Endothelial cell of umbilical vein (primary cell): ENCODE data around the gene L3MBTL4. TPM values are rescaled to one million over a fixed set of nuclear protein-coding genes. Genes with fewer than 3 reads are reported as not detected.

Source experiments
- BruUV-seq: library from RNA; stranded (reverse); fragments of 400-500 nt; replicated peaks from 2 replicates; lab custom pipeline; 2021; lab: Mats Ljungman, UMichigan
- CTCF ChIA-PET: fragments of 300-600, 350-600 bp; sonication (Branson Sonifier 250); formaldehyde crosslinking; loops from one replicate; lab custom pipeline; 2021; ENCODE audit warnings: antibody characterized with exemption, inconsistent platforms; lab: Charles Lee
- POLR2A ChIA-PET: fragments of 300-600, 350-600 bp; sonication (Branson Sonifier 250); formaldehyde crosslinking; loops from one replicate; lab custom pipeline; 2021; ENCODE audit warnings: antibody characterized with exemption, inconsistent platforms; lab: Charles Lee
- DNase-seq: peaks from one replicate; pipeline ENCODE4 v3.0.0-alpha.2; 2011; ENCODE audit warnings: low read depth, low spot score
- FAIRE-seq: peaks from 2 replicates; lab custom pipeline; 2011; peaks lifted over from hg19 to GRCh38; lab: Jason Lieb, UNC
- H2AFZ ChIP-seq: 2 replicates; pipeline ENCODE4 v1.6.0; 2012; ENCODE audit warnings: low read depth, low read length, control low read depth, inconsistent platforms
- H3K27ac ChIP-seq: 2 replicates; pipeline ENCODE4 v1.5.1; 2011; ENCODE audit warnings: low read depth, mild to moderate bottlenecking, control low read depth, low read length, moderate library complexity; ENCODE audit not compliant: insufficient read depth
- H3K27me3 ChIP-seq, 2 experiments: 2 replicates each; pipeline versions ENCODE4 v1.6.0 to v1.6.1; 2011; ENCODE audit warnings: low read length in 2 of 2, mixed read lengths in 1 of 2; ENCODE audit not compliant: control insufficient read depth in 2 of 2, insufficient read depth in 2 of 2
- H3K36me3 ChIP-seq, 2 experiments: 2 replicates in 1 of 2; 3 replicates in 1 of 2; pipeline ENCODE4 v1.5.1; 2011; ENCODE audit warnings: low read length in 2 of 2, mild to moderate bottlenecking in 1 of 2, moderate library complexity in 1 of 2; ENCODE audit not compliant: control insufficient read depth in 2 of 2, insufficient read depth in 2 of 2; ENCODE audit errors: extremely low read depth in 1 of 2
- H3K4me1 ChIP-seq: 3 replicates; pipeline ENCODE4 v1.5.1; 2011; ENCODE audit warnings: mild to moderate bottlenecking, low read length; ENCODE audit not compliant: control insufficient read depth, insufficient read depth; ENCODE audit errors: extremely low read depth
- H3K4me2 ChIP-seq: 2 replicates; pipeline ENCODE4 v1.6.1; 2011; ENCODE audit warnings: low read length, control low read depth, mixed read lengths; ENCODE audit not compliant: insufficient read depth
- H3K4me3 ChIP-seq, 3 experiments: fragments of 200-600 bp in 1 of 3; sonication (generic), shearing (Covaris generic) in 1 of 3; replicated peaks in 1 of 3; 2 replicates each; pipeline ENCODE4 v1.5.1; 2011 to 2016; ENCODE audit warnings: control low read depth in 3 of 3, low read length in 3 of 3, mild to moderate bottlenecking in 2 of 3, inconsistent platforms in 1 of 3, low read depth in 1 of 3, moderate library complexity in 1 of 3; ENCODE audit not compliant: insufficient read depth in 1 of 3
- H3K79me2 ChIP-seq: 2 replicates; pipeline ENCODE4 v1.6.0; 2012; ENCODE audit warnings: low read length, inconsistent platforms; ENCODE audit not compliant: control insufficient read depth, insufficient read depth
- H3K9ac ChIP-seq: replicated peaks from 2 replicates; pipeline ENCODE3; 2011; ENCODE audit warnings: low read length, control low read depth; ENCODE audit not compliant: insufficient read depth; ENCODE audit errors: extremely low read depth
- H3K9me1 ChIP-seq: replicated peaks from 3 replicates; pipeline ENCODE4 v1.6.0; 2011; ENCODE audit warnings: mild to moderate bottlenecking, low read length; ENCODE audit not compliant: control insufficient read depth, insufficient read depth; ENCODE audit errors: extremely low read depth
- H3K9me3 ChIP-seq: replicated peaks from 2 replicates; pipeline ENCODE4 v1.5.1; 2012; ENCODE audit warnings: low read length, inconsistent platforms; ENCODE audit not compliant: control insufficient read depth, insufficient read depth
- H4K20me1 ChIP-seq: replicated peaks from 2 replicates; pipeline ENCODE3; 2011; ENCODE audit warnings: mild to moderate bottlenecking, low read length; ENCODE audit not compliant: control insufficient read depth, insufficient read depth; ENCODE audit errors: extremely low read depth
- CTCF ChIP-seq, 2 donors: IDR thresholded peaks; 1 replicate in 1 of 2; 2 replicates in 1 of 2; pipeline ENCODE4 v1.5.1; 2011; ENCODE audit warnings: low read length in 2 of 2, mild to moderate bottlenecking in 2 of 2, moderate library complexity in 2 of 2, control low read depth in 1 of 2, inconsistent platforms in 1 of 2, low read depth in 1 of 2; ENCODE audit not compliant: insufficient read depth in 1 of 2; ENCODE audit errors: extremely low read depth in 1 of 2
- EZH2 ChIP-seq: IDR thresholded peaks from 2 replicates; pipeline ENCODE4 v1.6.1; 2012; ENCODE audit warnings: borderline replicate concordance, low read depth, mild to moderate bottlenecking, moderate library complexity, low read length, inconsistent platforms; ENCODE audit not compliant: severe bottlenecking
- FOS ChIP-seq: IDR thresholded peaks from 2 replicates; pipeline ENCODE4 v1.6.1; 2011; ENCODE audit warnings: mild to moderate bottlenecking, low read length, moderate library complexity, borderline replicate concordance; ENCODE audit not compliant: insufficient read depth
- GATA2 ChIP-seq: IDR thresholded peaks from 2 replicates; pipeline ENCODE4 v1.7.0; 2011; ENCODE audit warnings: low read depth, mild to moderate bottlenecking, moderate library complexity, mixed read lengths, low read length; ENCODE audit not compliant: insufficient read length, insufficient read depth
- JUN ChIP-seq: IDR thresholded peaks from 2 replicates; pipeline ENCODE4 v1.6.1; 2011; ENCODE audit warnings: borderline replicate concordance, low read depth; ENCODE audit not compliant: insufficient read length, insufficient read depth
- MAX ChIP-seq: IDR thresholded peaks from 2 replicates; pipeline ENCODE4 v1.6.1; 2011; ENCODE audit not compliant: insufficient read depth, insufficient read length
- MYC ChIP-seq: IDR thresholded peaks from one replicate; pipeline ENCODE4 v1.6.1; 2011; ENCODE audit warnings: mild to moderate bottlenecking, low read depth, low read length
- POLR2A ChIP-seq: IDR thresholded peaks from 2 replicates; pipeline ENCODE4 v1.6.1; 2012; ENCODE audit warnings: low read depth, mild to moderate bottlenecking, control low read depth, low read length
- POLR2AphosphoS5 ChIP-seq: IDR thresholded peaks from 2 replicates; pipeline ENCODE4 v1.6.1; 2012; ENCODE audit warnings: low read depth, mild to moderate bottlenecking, control low read depth, low read length, moderate library complexity; ENCODE audit not compliant: insufficient read depth
- dilution Hi-C: fragments of 300-500 bp; cut with MboI; formaldehyde crosslinking; loops from one replicate; pipeline ENCODE4 v1.15.0; 2019; ENCODE audit warnings: low sequenced_read_pairs; ENCODE audit not compliant: extremely low pct_ligation_motif_present
- intact Hi-C: fragments of 100-400 bp; cut with micrococcal nuclease; formaldehyde crosslinking; loops from one replicate; pipeline ENCODE4 v1.10.0; 2022
- polyA plus RNA-seq, 4 experiments: library from polyadenylated mRNA; depleted of rRNA in 3 of 4; stranded (reverse) in 3 of 4; unstranded in 1 of 4; fragments of >200 nt; gene quantifications; 2 replicates each; pipeline versions ENCODE4 v1.2.1 to v1.2.3, GENCODE V29; 2011 to 2012; ENCODE audit warnings: missing spikeins in 1 of 4
- total RNA-seq: library from RNA; stranded (reverse); gene quantifications from 2 replicates; pipeline ENCODE4 v1.2.3, GENCODE V29; 2021

Gene L3MBTL4
- total and polyA plus RNA-seq, 2 donors (not counting 3 experiments of a cell fraction or from before 2014, with no cell fraction given) = 0.80 TPM; not detected in 1

- H3K4me2 ChIP-seq = no peak overlapping the region
- H3K36me3 ChIP-seq = no peaks in the 10 kb centered on the region
- no peak overlapping the region for H3K9ac ChIP-seq
- no peaks in the 10 kb centered on the region for H3K79me2 ChIP-seq
- H2AFZ ChIP-seq = no peak overlapping the region
- no peak for FAIRE-seq
- CTCF ChIA-PET = no interaction called here
- dilution Hi-C loops = no loop called here
- POLR2A ChIA-PET = no interaction called here
- H3K4me1 ChIP-seq = no peaks in the 10 kb centered on the region
- intact Hi-C loops = no loop called here
- no peaks in the 10 kb centered on the region for H3K9me1 ChIP-seq
- H3K27ac ChIP-seq = no peak overlapping the region
- no peak overlapping the region for H3K4me3 ChIP-seq
- BruUV-seq = no TSS peak
- no peak for DNase-seq
- no peaks in the 10 kb centered on the region for H3K27me3 ChIP-seq
- H3K9me3 ChIP-seq = no peaks in the 10 kb centered on the region
- TF ChIP-seq JUN (no peak), POLR2AphosphoS5 (no peak), EZH2 (no peak), POLR2A (no peak), GATA2 (no peak), CTCF (IDR thresholded peaks at IDR 0.05; ENCODE audit: extremely low read depth in 1 of 2, insufficient read depth in 1 of 2, low read depth in 1 of 2, low read length in 2 of 2) (no peak), MAX (no peak), MYC (no peak), FOS (no peak)
- H4K20me1 ChIP-seq = no peaks in the 10 kb centered on the region
Observed at GRCh38 chr18:6255886-6256285, 158.8 kb downstream of the L3MBTL4 start.
